ENCODE measurements around the gene SDS.

The SDS gene

GRCh38 chr12:113371808-113372207 lies 31.9 kb downstream of the SDS start:
- no peak for TF ChIP-seq CTCF (IDR thresholded peaks at IDR 0.05; ENCODE audit: low read length, missing control alignments)
- H3K4me3 ChIP-seq (replicated peaks; ENCODE audit: low read depth, low read length), result no peak overlapping the region
- no peak for DNase-seq (ENCODE audit: low read depth)

- H3K4me3 ChIP-seq (replicated peaks; ENCODE audit: low read depth, low read length), result no peak overlapping the region
- no peak for TF ChIP-seq CTCF (IDR thresholded peaks at IDR 0.05; ENCODE audit: low read length, missing control alignments)
- DNase-seq (ENCODE audit: low read depth), result no peak
Measured at GRCh38 chr12:113370923-113371682, 32.6 kb downstream of the SDS start.

GRCh38 chr12:113369391-113369985 lies 34.2 kb downstream of the SDS start:
- no peak for DNase-seq (ENCODE audit: low read depth)
- H3K4me3 ChIP-seq (replicated peaks; ENCODE audit: low read depth, low read length), result no peak overlapping the region
- no peak for TF ChIP-seq CTCF (IDR thresholded peaks at IDR 0.05; ENCODE audit: low read length, missing control alignments)

GRCh38 chr12:113368331-113368730 lies 35.4 kb downstream of the SDS start:
- no peak for TF ChIP-seq CTCF (IDR thresholded peaks at IDR 0.05; ENCODE audit: low read length, missing control alignments)
- no peak for DNase-seq (ENCODE audit: low read depth)
- no peak overlapping the region for H3K4me3 ChIP-seq (replicated peaks; ENCODE audit: low read depth, low read length)

- no peak for TF ChIP-seq CTCF (IDR thresholded peaks at IDR 0.05; ENCODE audit: low read length, missing control alignments)
- no peak overlapping the region for H3K4me3 ChIP-seq (replicated peaks; ENCODE audit: low read depth, low read length)
- DNase-seq (ENCODE audit: low read depth), result no peak
Measured at GRCh38 chr12:113366827-113367226, 36.9 kb downstream of the SDS start.

GRCh38 chr12:113365639-113366395 lies 37.9 kb downstream of the SDS start:
- no peak for TF ChIP-seq CTCF (IDR thresholded peaks at IDR 0.05; ENCODE audit: low read length, missing control alignments)
- no peak overlapping the region for H3K4me3 ChIP-seq (replicated peaks; ENCODE audit: low read depth, low read length)
- DNase-seq (ENCODE audit: low read depth), result no peak
